Measurements from ENCODE around the gene SARS1. TPM values are rescaled to one million over a fixed set of nuclear protein-coding genes. Genes with fewer than 3 reads are reported as not detected.

SARS1 gene, protein sequence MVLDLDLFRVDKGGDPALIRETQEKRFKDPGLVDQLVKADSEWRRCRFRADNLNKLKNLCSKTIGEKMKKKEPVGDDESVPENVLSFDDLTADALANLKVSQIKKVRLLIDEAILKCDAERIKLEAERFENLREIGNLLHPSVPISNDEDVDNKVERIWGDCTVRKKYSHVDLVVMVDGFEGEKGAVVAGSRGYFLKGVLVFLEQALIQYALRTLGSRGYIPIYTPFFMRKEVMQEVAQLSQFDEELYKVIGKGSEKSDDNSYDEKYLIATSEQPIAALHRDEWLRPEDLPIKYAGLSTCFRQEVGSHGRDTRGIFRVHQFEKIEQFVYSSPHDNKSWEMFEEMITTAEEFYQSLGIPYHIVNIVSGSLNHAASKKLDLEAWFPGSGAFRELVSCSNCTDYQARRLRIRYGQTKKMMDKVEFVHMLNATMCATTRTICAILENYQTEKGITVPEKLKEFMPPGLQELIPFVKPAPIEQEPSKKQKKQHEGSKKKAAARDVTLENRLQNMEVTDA
- total RNA-seq, result 186 and 190 TPM in 2 replicates

GRCh38 chr1:109213824-109214693 lies at the start of gene SARS1:
Gene SARS1, plus strand, starts transcription at chr1:109213918. Its CDS starts 75 bp downstream, at chr1:109213993.

DNA sequence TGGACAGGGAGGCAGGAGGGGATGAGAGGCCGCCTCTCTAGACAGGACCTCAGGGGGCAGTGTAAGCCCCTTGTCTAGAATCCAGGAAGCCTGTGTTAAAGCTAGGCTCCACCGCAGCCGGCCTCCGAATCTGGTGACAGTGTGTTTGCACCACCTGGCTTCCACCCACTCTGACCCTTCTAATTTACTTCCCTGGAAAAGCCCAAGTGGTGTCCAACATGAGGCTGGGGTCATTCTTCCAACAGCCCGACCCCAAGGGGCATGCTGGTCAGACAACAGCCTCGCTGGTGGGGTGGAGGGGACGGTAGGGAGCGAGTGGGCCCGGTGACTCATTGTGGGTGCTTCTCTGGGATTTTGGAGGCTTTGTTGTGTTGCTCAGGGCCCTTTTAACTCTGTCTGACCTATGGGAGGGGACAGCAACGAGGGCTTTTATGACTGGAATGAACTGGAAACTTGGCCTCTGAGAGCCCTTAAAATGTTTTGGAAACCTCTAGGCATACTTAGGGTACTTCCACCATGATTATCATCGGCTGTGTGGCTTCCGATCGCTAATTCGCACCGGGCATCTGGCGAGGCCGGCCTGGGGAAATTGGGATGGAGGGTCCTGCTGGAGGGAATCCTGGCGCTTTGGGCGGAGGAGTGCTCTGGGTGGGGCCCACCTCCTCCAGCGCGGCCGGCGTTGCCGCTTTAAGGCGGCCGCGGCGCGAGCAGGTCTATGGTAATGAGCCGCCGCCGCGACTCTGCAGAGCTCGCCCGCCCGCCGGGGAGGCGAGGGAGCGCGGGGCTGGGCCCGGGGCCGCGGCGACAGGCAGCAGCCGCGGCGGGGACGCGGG lies 35.3 kb downstream of the SARS1 start, which contains the start of gene CELSR2:
TSS of gene CELSR2 (plus strand) at position 743 of the 833 bp plus-strand sequence. CDS start 541 bp downstream, outside the sequence.

DNA sequence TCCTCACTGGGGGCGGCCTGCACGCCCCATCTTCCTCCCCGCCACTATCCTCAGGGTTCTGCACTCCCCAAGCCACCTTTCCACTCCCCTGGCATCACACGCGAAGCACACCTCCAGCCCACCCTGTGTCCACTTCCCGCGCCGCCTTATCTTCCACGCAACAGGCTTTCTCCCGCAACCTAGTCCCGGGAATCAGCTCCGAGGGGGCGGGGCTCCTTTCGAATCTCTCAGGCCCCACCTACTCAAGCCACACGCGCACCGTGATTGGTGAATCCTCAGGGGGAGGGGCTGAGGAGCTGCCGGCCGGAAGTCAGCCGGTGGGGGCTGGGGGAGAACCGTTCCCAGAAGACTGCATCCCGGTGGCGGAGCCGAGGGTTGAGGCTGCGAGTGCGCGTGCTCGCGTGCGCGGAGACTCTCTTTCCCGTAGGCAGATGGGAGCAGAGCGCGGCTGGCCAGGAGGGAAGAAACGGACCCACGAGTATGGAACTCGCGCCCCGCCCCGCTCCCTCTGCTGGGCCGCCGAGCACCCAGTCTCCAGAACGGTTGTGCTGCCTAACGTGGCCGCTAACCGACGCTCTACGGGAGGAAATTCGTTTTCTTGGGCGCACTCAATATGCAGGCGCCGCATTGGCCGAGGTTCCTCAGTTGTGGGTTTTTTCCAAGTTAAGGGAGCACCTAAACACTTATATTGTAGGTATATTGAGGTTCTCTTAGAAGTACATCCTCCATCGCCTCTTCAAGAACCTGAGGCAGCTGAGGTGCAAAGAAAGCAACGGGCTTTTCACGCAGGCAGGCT lies 69.4 kb downstream of the SARS1 start, which contains the start of gene PSRC1:
TSS of gene PSRC1 (minus strand) at position 194 of the 796 bp plus-strand sequence.

Other genes with a start within 250 kb of the SARS1 start
- 20.7 and 21.9 TPM in 2 replicates for gene WDR47, start 171.8 kb upstream of the SARS1 start, total RNA-seq
- 107 and 114 TPM in 2 replicates for gene TAF13, start 137.9 kb upstream of the SARS1 start, total RNA-seq
- gene TMEM167B, start 123.2 kb upstream of the SARS1 start, total RNA-seq, result 36.2 and 37.2 TPM in 2 replicates
- gene ELAPOR1, start 99.8 kb upstream of the SARS1 start, total RNA-seq, result under 0.01 and 0.25 TPM in 2 replicates
- 1.1 and 1.5 TPM in 2 replicates for gene CELSR2, start 35.6 kb downstream of the SARS1 start, total RNA-seq
- 5.2 and 8.6 TPM in 2 replicates for gene PSRC1, start 69.2 kb downstream of the SARS1 start, total RNA-seq
- not detected in 2 replicates for gene MYBPHL, start 93.1 kb downstream of the SARS1 start, total RNA-seq
- 15.2 and 21.3 TPM in 2 replicates for gene SORT1, start 184.0 kb downstream of the SARS1 start, total RNA-seq
- 46.1 and 47.2 TPM in 2 replicates for gene PSMA5, start 212.5 kb downstream of the SARS1 start, total RNA-seq

Measured in aortic smooth muscle cell (primary cell).